ENCODE measurements around the gene ABCG8.
"Not testable (repeated sequence)": the region's sequence is repeated elsewhere in the genome, so short reads cannot be mapped to it uniquely, and the experiment has no call there.

ABCG8 gene

GRCh38 chr2:43874776-43875451, 36.1 kb downstream of the ABCG8 start:
- no peak for DNase-seq

- peak; percentile 54 for DNase-seq
Measured at GRCh38 chr2:43877782-43878464, 39.2 kb downstream of the ABCG8 start.

- DNase-seq: no peak
Measured at GRCh38 chr2:43879261-43879660, 40.5 kb downstream of the ABCG8 start.

GRCh38 chr2:43880471-43880870, 41.7 kb downstream of the ABCG8 start:
- DNase-seq: no peak

- no peak for DNase-seq
Measured at GRCh38 chr2:43880952-43881351, 42.2 kb downstream of the ABCG8 start.

GRCh38 chr2:43882312-43882711, 43.5 kb downstream of the ABCG8 start:
- DNase-seq: no peak

- DNase-seq: no peak
Measured at GRCh38 chr2:43884689-43885088, 45.9 kb downstream of the ABCG8 start.

- no peak for DNase-seq
Measured at GRCh38 chr2:43885132-43885632, 46.4 kb downstream of the ABCG8 start.

GRCh38 chr2:43887176-43887575, 48.4 kb downstream of the ABCG8 start:
- no peak for DNase-seq

- no peak for DNase-seq
Measured at GRCh38 chr2:43889416-43889815, 50.6 kb downstream of the ABCG8 start.

- DNase-seq: no peak
Measured at GRCh38 chr2:43890855-43891254, 52.1 kb downstream of the ABCG8 start.

- DNase-seq: no peak
Measured at GRCh38 chr2:43894743-43895142, 56.0 kb downstream of the ABCG8 start.

GRCh38 chr2:43896906-43897305, 58.1 kb downstream of the ABCG8 start:
- DNase-seq: no peak

- no peak for DNase-seq
Measured at GRCh38 chr2:43897492-43897891, 58.7 kb downstream of the ABCG8 start.

- DNase-seq: no peak
Measured at GRCh38 chr2:43898134-43898837, 59.5 kb downstream of the ABCG8 start.

GRCh38 chr2:43898838-43899346, 60.1 kb downstream of the ABCG8 start:
- DNase-seq: no peak

GRCh38 chr2:43899589-43899988, 60.8 kb downstream of the ABCG8 start:
- DNase-seq: no peak

- no peak for DNase-seq
Measured at GRCh38 chr2:43905371-43905803, 66.6 kb downstream of the ABCG8 start.

- DNase-seq: no peak
Measured at GRCh38 chr2:43905871-43906270, 67.1 kb downstream of the ABCG8 start.

- no peak for DNase-seq
Measured at GRCh38 chr2:43906448-43907109, 67.8 kb downstream of the ABCG8 start.

- DNase-seq: not testable (repeated sequence)
Measured at GRCh38 chr2:43911136-43911790, 72.5 kb downstream of the ABCG8 start.

- DNase-seq: no peak
Measured at GRCh38 chr2:43924463-43924862, 85.7 kb downstream of the ABCG8 start.

Data from CD4-positive, alpha-beta T cell treated with Interleukin-21 for 1 hour (primary cell).